Suppressor macrophage (primary cell): ENCODE results near the gene TRAPPC10.

ENCODE experiments used
- DNase-seq, 4 experiments: peaks; one replicate each; pipeline ENCODE4 v3.0.0-alpha.2; 2020 to 2022

TRAPPC10 gene

GRCh38 chr21:44067011-44067839 lies 55.1 kb downstream of the TRAPPC10 start:
- DNase-seq: no peak

DNA sequence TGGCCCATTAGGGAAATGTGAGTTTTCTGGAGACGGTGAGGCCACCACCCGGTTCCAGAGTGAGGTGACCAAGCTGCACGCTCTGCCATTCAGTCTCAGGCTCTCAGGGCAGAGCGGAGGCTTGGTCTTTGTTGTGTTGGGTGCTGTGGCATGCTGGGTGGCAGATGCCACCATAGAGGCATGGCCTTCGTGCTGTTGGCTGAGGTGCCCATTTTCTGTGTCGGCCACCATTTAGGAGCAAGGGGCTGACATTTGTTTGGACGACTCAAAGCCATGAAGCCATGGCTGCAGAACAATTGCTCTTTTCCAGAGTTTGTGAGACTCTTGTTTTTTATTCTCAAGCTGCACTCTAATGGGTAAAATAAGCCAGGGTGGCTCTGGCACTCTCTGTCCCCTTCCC lies 58.3 kb downstream of the TRAPPC10 start:
- no peak for DNase-seq

- no peak for DNase-seq
Measured at GRCh38 chr21:44071359-44072104, 59.4 kb downstream of the TRAPPC10 start.

GRCh38 chr21:44072111-44072510 lies 60.0 kb downstream of the TRAPPC10 start:
- DNase-seq: no peak

GRCh38 chr21:44074315-44074958 lies 62.3 kb downstream of the TRAPPC10 start:
- DNase-seq: no peak

DNA sequence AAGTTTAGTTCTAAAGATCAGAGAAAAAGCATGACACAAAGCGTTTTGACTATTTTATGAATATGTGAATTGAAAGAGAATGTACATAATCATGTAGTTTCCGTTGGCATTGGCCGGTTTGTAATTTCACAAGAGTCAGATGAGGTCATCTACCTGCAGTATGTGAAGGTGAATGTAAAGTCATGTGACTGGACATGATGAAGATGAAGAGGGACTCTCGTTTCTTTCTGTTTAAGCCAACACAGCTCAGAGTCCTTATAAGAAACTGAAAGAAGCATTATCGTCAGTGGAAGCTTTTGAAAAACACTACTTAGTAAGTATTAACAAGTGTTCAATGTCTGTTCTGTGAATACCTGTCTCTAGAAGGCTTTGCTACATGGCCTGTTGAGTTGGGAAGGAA lies 64.2 kb downstream of the TRAPPC10 start:
- no peak for DNase-seq

DNA sequence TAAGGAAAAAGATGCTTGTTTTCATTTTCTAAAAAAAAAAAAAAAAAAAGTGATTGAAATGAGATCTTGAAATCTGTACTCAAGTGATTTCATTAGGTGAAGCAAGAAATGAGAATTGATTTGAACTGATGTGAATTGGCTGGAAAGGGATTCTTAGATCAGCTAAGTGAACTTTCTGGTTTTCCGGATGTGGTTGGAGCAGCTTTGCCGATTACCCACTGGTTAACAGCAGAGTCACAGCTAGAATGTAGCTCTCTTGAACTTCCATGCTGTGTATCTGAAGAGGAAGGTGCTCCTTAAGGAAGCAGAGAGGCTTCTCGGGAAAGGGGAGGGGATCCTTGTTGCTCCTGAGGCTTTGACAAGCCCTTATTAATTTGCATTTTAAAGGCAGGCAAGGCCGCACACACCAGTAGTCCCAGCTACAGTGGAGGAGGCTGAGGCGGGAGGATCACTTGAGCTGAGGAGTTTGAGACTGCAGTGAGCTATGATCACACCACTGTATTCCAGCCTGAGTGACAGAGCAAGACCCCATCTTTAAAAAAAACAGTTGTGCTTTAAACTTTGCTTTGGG lies 66.4 kb downstream of the TRAPPC10 start:
- no peak for DNase-seq

- DNase-seq: no peak
Measured at GRCh38 chr21:44079446-44079845, 67.3 kb downstream of the TRAPPC10 start.

- DNase-seq: no peak
Measured at GRCh38 chr21:44079846-44080245, 67.7 kb downstream of the TRAPPC10 start.

DNA sequence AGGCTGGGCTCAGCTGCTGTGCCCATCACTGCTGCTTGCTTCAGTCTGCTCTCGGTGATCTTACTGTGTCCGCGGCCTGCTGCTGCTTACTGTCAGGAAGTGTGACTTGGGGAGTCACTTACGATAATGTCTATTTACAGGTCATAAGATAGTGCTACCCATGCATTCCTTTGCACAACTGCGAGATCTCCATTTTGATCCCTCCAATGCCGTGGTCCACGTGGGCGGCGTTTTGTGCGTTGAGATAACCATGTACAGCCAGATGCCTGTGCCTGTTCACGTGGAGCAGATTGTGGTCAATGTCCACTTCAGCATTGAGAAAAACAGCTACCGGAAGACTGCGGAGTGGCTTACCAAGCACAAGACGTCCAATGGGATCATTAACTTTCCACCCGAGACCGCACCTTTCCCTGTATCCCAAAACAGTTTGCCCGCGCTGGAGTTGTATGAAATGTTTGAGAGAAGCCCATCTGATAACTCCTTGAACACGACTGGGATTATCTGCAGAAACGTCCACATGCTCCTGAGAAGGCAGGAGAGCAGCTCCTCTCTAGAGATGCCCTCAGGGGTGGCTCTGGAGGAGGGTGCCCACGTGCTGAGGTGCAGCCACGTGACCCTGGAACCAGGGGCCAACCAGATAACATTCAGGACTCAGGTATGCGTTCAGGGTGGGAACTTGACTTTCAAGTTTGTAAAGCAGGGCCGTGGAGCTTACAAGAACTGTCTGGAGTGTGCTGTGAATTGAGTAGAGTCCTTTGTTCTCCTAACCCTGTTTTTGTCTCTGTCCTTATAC lies 70.7 kb downstream of the TRAPPC10 start:
- DNase-seq: no peak

DNA sequence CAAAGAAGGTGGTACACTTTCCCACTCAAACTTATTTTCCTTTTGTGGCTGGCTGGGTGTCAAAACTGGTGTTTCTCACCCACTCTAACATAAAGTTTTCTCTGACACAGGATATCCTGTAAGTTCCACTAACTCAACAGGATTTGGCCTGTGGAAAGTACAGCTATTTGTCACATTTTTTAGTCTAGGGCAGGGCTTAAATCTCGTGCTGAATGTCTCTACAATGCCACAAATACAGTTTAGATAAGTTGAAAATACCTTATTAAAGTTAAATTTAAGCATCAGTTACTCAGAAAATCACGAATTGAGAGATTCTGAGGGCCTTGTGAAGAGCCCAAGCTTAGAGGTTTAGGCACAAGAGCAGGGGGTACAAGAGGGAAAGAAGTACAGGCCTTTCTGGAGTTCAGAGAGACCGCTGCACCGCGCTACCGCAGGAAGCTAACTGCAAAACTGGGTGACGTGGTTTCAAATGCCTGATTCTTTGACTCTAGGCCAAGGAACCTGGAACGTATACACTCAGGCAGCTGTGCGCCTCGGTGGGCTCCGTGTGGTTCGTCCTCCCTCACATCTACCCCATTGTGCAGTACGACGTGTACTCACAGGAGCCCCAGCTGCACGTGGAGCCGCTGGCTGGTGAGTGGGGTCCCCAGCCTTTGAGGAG lies 71.7 kb downstream of the TRAPPC10 start:
- DNase-seq: no peak

GRCh38 chr21:44084496-44085241 lies 72.6 kb downstream of the TRAPPC10 start:
- peak in 3 of 4 experiments; percentile 16 to 53 (median 26) for DNase-seq

GRCh38 chr21:44085491-44086321 lies 73.6 kb downstream of the TRAPPC10 start:
- DNase-seq: peak in 1 of 4 experiments; percentile 16

DNA sequence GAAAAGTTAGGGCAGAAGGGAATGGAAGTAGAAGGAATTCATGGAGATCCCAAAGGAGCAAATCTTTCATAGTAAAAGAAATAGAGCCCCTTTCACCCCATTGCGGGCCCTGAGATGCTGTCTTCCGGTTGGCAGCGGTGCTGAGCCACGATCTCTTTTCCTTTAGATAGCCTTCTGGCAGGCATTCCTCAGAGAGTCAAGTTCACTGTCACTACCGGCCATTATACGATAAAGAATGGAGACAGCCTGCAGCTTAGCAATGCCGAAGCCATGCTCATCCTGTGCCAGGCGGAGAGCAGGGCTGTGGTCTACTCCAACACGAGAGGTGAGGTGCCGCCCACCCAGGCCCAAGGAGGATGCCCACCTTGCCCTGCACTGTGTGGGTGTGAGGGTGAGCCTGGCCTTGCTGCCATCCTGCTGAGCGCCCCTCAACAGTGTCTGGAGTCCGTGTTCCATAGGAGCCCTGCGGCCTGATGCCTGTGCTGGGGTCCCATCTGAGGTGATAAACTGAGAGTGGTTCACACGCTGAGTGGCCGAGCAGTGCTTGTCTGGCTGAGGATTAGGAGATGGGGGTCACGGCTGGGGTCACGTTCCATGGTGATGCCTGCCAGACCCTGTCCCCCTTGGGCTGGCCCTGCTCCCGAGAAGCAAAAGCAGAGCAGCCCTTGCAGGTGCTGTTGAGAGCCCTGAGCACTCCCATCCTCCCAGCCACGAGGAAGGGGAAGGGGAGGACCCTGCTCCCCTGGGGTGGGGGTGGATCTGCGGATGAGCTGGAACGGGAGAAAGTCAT lies 74.7 kb downstream of the TRAPPC10 start:
- no peak for DNase-seq

GRCh38 chr21:44087426-44088400 lies 75.6 kb downstream of the TRAPPC10 start:
- DNase-seq: peak; percentile 68 to 81 (median 80)

GRCh38 chr21:44088401-44088780 lies 76.3 kb downstream of the TRAPPC10 start:
- DNase-seq: no peak

DNA sequence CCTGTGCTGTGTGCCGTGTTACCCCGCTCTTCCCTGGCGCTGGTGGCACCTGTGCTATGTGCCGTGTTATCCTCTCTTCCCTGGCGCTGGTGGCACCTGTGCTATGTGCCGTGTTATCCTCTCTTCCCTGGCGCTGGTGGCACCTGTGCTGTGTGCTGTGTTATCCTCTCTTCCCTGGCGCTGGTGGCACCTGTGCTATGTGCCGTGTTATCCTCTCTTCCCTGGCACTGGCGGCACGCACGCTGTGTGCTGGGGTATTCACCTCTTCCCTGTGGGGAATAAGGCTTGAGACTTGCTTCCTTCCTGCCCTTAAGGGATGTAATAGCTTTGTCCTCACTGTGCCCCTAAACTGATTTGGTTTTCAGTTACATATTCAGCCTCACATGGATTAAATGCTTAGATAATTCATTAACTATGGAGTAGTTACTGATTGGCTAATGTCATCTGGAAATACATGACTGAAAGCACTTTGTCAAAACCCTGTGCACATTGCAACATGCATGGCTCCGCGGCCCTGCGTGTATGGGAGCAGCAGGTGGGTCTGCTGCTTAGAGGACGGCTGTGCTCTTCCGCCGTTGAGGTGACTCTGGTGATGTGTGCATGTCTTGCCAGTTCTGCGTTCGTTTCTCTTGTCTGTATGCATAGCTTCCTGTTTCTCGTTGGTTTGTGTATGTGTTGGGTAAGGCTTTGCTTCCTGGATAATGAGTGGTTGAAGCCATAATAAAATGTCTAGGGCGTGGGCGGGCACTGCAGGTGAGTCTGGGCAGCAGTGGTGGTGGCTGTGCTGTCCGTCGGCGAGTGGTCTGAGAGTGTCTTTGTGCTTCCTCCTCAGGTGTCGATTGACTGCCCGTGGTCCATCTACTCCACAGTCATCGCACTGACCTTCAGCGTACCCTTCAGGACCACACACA lies 77.1 kb downstream of the TRAPPC10 start:
- DNase-seq: peak in 3 of 4 experiments; percentile 33 to 48 (median 44)
